Gastroesophageal sphincter (tissue), 4 donors: ENCODE results near the gene WIPF2. TPM values are rescaled to one million over a fixed set of nuclear protein-coding genes. Genes with fewer than 3 reads are reported as not detected.

Experiments
- ATAC-seq: fragments of 150-250 bp; one replicate; pipeline ENCODE4 v1.9.1; 2016; ENCODE audit warnings: mild to moderate bottlenecking, moderate library complexity
- H3K27ac ChIP-seq, 4 donors: fragments of 200-600 bp; sonication (generic) in 3 of 4; 1 replicate in 3 of 4; 2 replicates in 1 of 4; pipeline ENCODE4 v1.5.1; 2016 to 2019
- H3K27me3 ChIP-seq: fragments of 200-600 bp; sonication (generic); one replicate; pipeline ENCODE4 v1.5.1; 2019
- H3K36me3 ChIP-seq, 2 donors: fragments of 200-600 bp; sonication (generic); one replicate each; pipeline ENCODE4 v1.5.1; 2019; ENCODE audit warnings: control low read depth in 1 of 2
- H3K4me1 ChIP-seq, 3 donors: fragments of 200-600 bp; sonication (generic); 1 replicate in 2 of 3; 2 replicates in 1 of 3; pipeline ENCODE4 v1.5.1; 2016 to 2019; ENCODE audit warnings: control low read depth in 2 of 3
- H3K4me3 ChIP-seq, 2 donors: fragments of 200-600 bp; sonication (generic); one replicate each; pipeline ENCODE4 v1.5.1; 2019; ENCODE audit warnings: mild to moderate bottlenecking in 1 of 2, moderate library complexity in 1 of 2
- H3K9me3 ChIP-seq, 3 donors: fragments of 200-600 bp; sonication (generic); one replicate each; pipeline ENCODE4 v1.5.1; 2017 to 2019; ENCODE audit warnings: control low read depth in 2 of 3
- CTCF ChIP-seq, 4 experiments: fragments of 200-600 bp in 2 of 4; fragments of 450-650 bp in 2 of 4; sonication (generic) in 1 of 4; IDR thresholded peaks; one replicate each; pipeline ENCODE4 v1.5.1; 2017 to 2019; ENCODE audit warnings: antibody characterized with exemption in 4 of 4, mild to moderate bottlenecking in 2 of 4, moderate library complexity in 2 of 4
- EP300 ChIP-seq: sonication (generic); formaldehyde crosslinking; IDR thresholded peaks from one replicate; pipeline ENCODE4 v1.6.1; 2017; ENCODE audit warnings: antibody characterized with exemption, mild to moderate bottlenecking
- POLR2A ChIP-seq, 2 donors: fragments of 450-650 bp; IDR thresholded peaks; one replicate each; pipeline ENCODE4 v1.6.1; 2017; ENCODE audit warnings: antibody characterized with exemption in 2 of 2, mild to moderate bottlenecking in 2 of 2, moderate library complexity in 1 of 2
- POLR2AphosphoS5 ChIP-seq: sonication (generic); formaldehyde crosslinking; IDR thresholded peaks from one replicate; pipeline ENCODE4 v1.6.1; 2017; ENCODE audit warnings: antibody characterized with exemption
- WGBS, 2 donors: methylation state at CpG; one replicate each; pipeline ENCODE4 v1.1.5; 2018; ENCODE audit warnings: low coverage in 1 of 2; 5-methylcytosine and 5-hydroxymethylcytosine counted together
- total RNA-seq, 4 donors: library from RNA; depleted of rRNA; stranded (reverse); fragments of >200 nt; gene quantifications; one replicate each; pipeline ENCODE4 v1.1.0, GENCODE V29; 2016

The WIPF2 gene
- total RNA-seq, 4 donors from 2014 or later = 10.2 to 18.2 (median 13.5) TPM

- Histone ChIP-seq H3K36me3 (no peaks in the 10 kb centered on the region), H3K4me3 (no peak overlapping the region), H3K27ac (no peak overlapping the region), H3K4me1 (peaks cover 0 to 45% (median 11%) of the 10 kb centered on the region in 3 donors), H3K9me3 (no peaks in the 10 kb centered on the region), H3K27me3 (no peaks in the 10 kb centered on the region)
- ATAC-seq = no peak
- 69 to 75% methylated on average over 2 to 4 of the region's 4 CpGs for WGBS, 2 donors
- TF ChIP-seq POLR2AphosphoS5 = no peak
Observed at GRCh38 chr17:40241252-40241834, 22.2 kb downstream of the WIPF2 start.

GRCh38 chr17:40242774-40243173 lies 23.7 kb downstream of the WIPF2 start:
- Histone ChIP-seq H3K36me3 (no peaks in the 10 kb centered on the region), H3K27me3 (no peaks in the 10 kb centered on the region), H3K27ac (no peak overlapping the region), H3K9me3 (no peaks in the 10 kb centered on the region), H3K4me1 (peaks cover 0 to 45% (median 11%) of the 10 kb centered on the region in 3 donors), H3K4me3 (no peak overlapping the region)
- ATAC-seq = no peak
- 82 to 87% methylated on average over 3 of the region's 3 CpGs for WGBS, 2 donors
- TF ChIP-seq CTCF (IDR thresholded peaks at IDR 0.05) = no peak
- no peak for TF ChIP-seq POLR2AphosphoS5
- no peak for TF ChIP-seq EP300
- no peak for TF ChIP-seq POLR2A (IDR thresholded peaks at IDR 0.05)

GRCh38 chr17:40243761-40244160 lies 24.7 kb downstream of the WIPF2 start:
- no peak for TF ChIP-seq POLR2A (IDR thresholded peaks at IDR 0.05)
- no peak for TF ChIP-seq EP300
- TF ChIP-seq CTCF (IDR thresholded peaks at IDR 0.05) = no peak

GRCh38 chr17:40244255-40244654 lies 25.2 kb downstream of the WIPF2 start:
- Histone ChIP-seq H3K4me1 (peaks cover 0 to 58% (median 11%) of the 10 kb centered on the region in 3 donors), H3K36me3 (no peaks in the 10 kb centered on the region), H3K27me3 (no peaks in the 10 kb centered on the region), H3K9me3 (no peaks in the 10 kb centered on the region), H3K27ac (no peak overlapping the region), H3K4me3 (no peak overlapping the region)
- TF ChIP-seq POLR2AphosphoS5 = no peak
- no peak for TF ChIP-seq CTCF (IDR thresholded peaks at IDR 0.05)
- TF ChIP-seq EP300 = no peak
- no peak for TF ChIP-seq POLR2A (IDR thresholded peaks at IDR 0.05)
- WGBS, 2 donors = 79 to 100% methylated on average over 3 to 4 of the region's 4 CpGs
- ATAC-seq = no peak

More at GRCh38 chr17:40243761-40244160, 24.7 kb downstream of the WIPF2 start:
- no peak overlapping the region for H3K4me3 ChIP-seq
- no peak for ATAC-seq
- peaks cover 0 to 53% (median 11%) of the 10 kb centered on the region in 3 donors for H3K4me1 ChIP-seq
- H3K27me3 ChIP-seq = no peaks in the 10 kb centered on the region
- H3K36me3 ChIP-seq = no peaks in the 10 kb centered on the region
- 92 to 100% methylated on average over 2 to 3 of the region's 3 CpGs for WGBS, 2 donors
- H3K9me3 ChIP-seq = no peaks in the 10 kb centered on the region
- no peak overlapping the region for H3K27ac ChIP-seq

- no peaks in the 10 kb centered on the region for H3K27me3 ChIP-seq
- no peak for ATAC-seq
- H3K9me3 ChIP-seq = no peaks in the 10 kb centered on the region
- peaks cover 0 to 58% (median 17%) of the 10 kb centered on the region in 3 donors for H3K4me1 ChIP-seq
- no peaks in the 10 kb centered on the region for H3K36me3 ChIP-seq
- whole genome bisulfite sequencing, 2 donors = 70 to 83% methylated on average over 1 to 5 of the region's 7 CpGs
- no peak overlapping the region for H3K4me3 ChIP-seq
- no peak overlapping the region for H3K27ac ChIP-seq
- no peak for TF ChIP-seq POLR2A (IDR thresholded peaks at IDR 0.05)
- TF ChIP-seq POLR2AphosphoS5 = no peak
- TF ChIP-seq CTCF (IDR thresholded peaks at IDR 0.05) = no peak
- TF ChIP-seq EP300 = no peak
Observed at GRCh38 chr17:40247926-40248495, 28.9 kb downstream of the WIPF2 start.
